RPMI8226 (cell line): ENCODE measurements around the gene MRPS18A.

Experiments used
- DNase-seq: peaks from one replicate; pipeline ENCODE4 v3.0.0-alpha.2; 2015

MRPS18A gene

GRCh38 chr6:43697421-43697820, 9.8 kb upstream of the MRPS18A start:
- DNase-seq, result no peak

- no peak for DNase-seq
These were observed 8.3 kb upstream of the MRPS18A start for GRCh38 chr6:43695967-43696291.

GRCh38 chr6:43695215-43695966, 7.8 kb upstream of the MRPS18A start:
- DNase-seq, result peak; percentile 19

GRCh38 chr6:43689421-43689820, 1.8 kb upstream of the MRPS18A start:
- no peak for DNase-seq

GRCh38 chr6:43687079-43687436, 533 bp downstream of the MRPS18A start:
- no peak for DNase-seq

GRCh38 chr6:43683708-43684455, 3.7 kb downstream of the MRPS18A start:
- peak; percentile 67 for DNase-seq

- DNase-seq, result no peak
These were observed 4.7 kb downstream of the MRPS18A start for GRCh38 chr6:43682724-43683429.

- DNase-seq, result no peak
These were observed 6.3 kb downstream of the MRPS18A start for GRCh38 chr6:43681303-43681702.

- DNase-seq, result no peak
These were observed 7.0 kb downstream of the MRPS18A start for GRCh38 chr6:43680308-43681200.

GRCh38 chr6:43679057-43679456, 8.5 kb downstream of the MRPS18A start:
- no peak for DNase-seq

- DNase-seq, result no peak
These were observed 9.2 kb downstream of the MRPS18A start for GRCh38 chr6:43678341-43678740.

- DNase-seq, result no peak
These were observed 9.8 kb downstream of the MRPS18A start for GRCh38 chr6:43677759-43678158.

GRCh38 chr6:43676962-43677606, 10.5 kb downstream of the MRPS18A start:
- no peak for DNase-seq

- no peak for DNase-seq
These were observed 12.7 kb downstream of the MRPS18A start for GRCh38 chr6:43674921-43675320.

GRCh38 chr6:43674291-43674690, 13.3 kb downstream of the MRPS18A start:
- DNase-seq, result no peak

- no peak for DNase-seq
These were observed 14.0 kb downstream of the MRPS18A start for GRCh38 chr6:43673444-43674084.

GRCh38 chr6:43671801-43672690, 15.5 kb downstream of the MRPS18A start:
- no peak for DNase-seq

- no peak for DNase-seq
These were observed 16.4 kb downstream of the MRPS18A start for GRCh38 chr6:43671011-43671800.

GRCh38 chr6:43670623-43670986, 17.0 kb downstream of the MRPS18A start:
- no peak for DNase-seq
